Measurements from ENCODE around the gene RPL19. TPM values are rescaled to one million over a fixed set of nuclear protein-coding genes. Genes with fewer than 3 reads are reported as not detected.

Gene RPL19
- total RNA-seq, 1 donor from 2014 or later = 1,451 TPM

DNA sequence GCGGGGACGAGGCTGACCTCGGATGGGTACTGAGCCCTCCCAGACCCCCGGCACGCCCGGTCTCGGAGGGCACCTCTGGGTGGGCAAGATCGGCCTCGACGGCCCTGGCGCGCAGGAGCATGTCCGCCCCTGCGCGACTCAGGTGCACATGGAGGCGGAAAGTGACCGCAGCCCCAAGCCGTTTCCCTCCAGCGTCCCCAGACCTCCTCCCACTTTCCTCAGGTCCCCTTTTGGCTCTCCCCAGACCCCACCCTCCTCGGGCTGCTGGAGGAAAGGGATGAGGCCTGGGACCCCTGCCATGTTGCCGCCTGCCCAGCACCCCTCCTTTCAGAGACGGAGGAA is 10.0 kb downstream of the RPL19 start:
- no peaks in the 10 kb centered on the region for H3K79me2 ChIP-seq (ENCODE audit: insufficient read depth, low read length)
- H3K9me3 Mint-ChIP-seq (ENCODE audit: unreplicated experiment) = no peaks in the 10 kb centered on the region
- TF ChIP-seq, protein P1, sequence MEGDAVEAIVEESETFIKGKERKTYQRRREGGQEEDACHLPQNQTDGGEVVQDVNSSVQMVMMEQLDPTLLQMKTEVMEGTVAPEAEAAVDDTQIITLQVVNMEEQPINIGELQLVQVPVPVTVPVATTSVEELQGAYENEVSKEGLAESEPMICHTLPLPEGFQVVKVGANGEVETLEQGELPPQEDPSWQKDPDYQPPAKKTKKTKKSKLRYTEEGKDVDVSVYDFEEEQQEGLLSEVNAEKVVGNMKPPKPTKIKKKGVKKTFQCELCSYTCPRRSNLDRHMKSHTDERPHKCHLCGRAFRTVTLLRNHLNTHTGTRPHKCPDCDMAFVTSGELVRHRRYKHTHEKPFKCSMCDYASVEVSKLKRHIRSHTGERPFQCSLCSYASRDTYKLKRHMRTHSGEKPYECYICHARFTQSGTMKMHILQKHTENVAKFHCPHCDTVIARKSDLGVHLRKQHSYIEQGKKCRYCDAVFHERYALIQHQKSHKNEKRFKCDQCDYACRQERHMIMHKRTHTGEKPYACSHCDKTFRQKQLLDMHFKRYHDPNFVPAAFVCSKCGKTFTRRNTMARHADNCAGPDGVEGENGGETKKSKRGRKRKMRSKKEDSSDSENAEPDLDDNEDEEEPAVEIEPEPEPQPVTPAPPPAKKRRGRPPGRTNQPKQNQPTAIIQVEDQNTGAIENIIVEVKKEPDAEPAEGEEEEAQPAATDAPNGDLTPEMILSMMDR (IDR thresholded peaks at IDR 0.05; ENCODE audit: insufficient read depth, low read depth, low read length) = no peak
- no peak for TF ChIP-seq EZH2 (IDR thresholded peaks at IDR 0.05; ENCODE audit: insufficient read depth, low read length)
- H3K36me3 Mint-ChIP-seq (ENCODE audit: low read depth, unreplicated experiment) = peaks cover 3% of the 10 kb centered on the region
- no peaks in the 10 kb centered on the region for H3K9me3 ChIP-seq (ENCODE audit: insufficient read depth, low read depth, low read length)
- H3K27ac Mint-ChIP-seq (ENCODE audit: unreplicated experiment) = peak overlapping the region; percentile 58
- H3K27me3 Mint-ChIP-seq (ENCODE audit: low read depth, unreplicated experiment) = peaks cover 11% of the 10 kb centered on the region
- peaks cover 2% of the 10 kb centered on the region for H3K36me3 ChIP-seq (ENCODE audit: insufficient read depth, low read length)
- no peaks in the 10 kb centered on the region for H3K27me3 ChIP-seq (ENCODE audit: insufficient read depth, low read length)
- no peak overlapping the region for H3K27ac ChIP-seq (ENCODE audit: low read depth, low read length)
- H3K9ac ChIP-seq (ENCODE audit: low read length) = peak overlapping the region; percentile 76
- peaks cover 6% of the 10 kb centered on the region for H4K20me1 ChIP-seq (ENCODE audit: insufficient read depth, low read length)
- no peak overlapping the region for H3K4me3 Mint-ChIP-seq (ENCODE audit: unreplicated experiment)
- DNase-seq (ENCODE audit: low read depth) (no peak), FAIRE-seq (no peak)
- peak overlapping the region; percentile 68 for H2AFZ ChIP-seq (ENCODE audit: low read depth, low read length)
- peaks cover 13% of the 10 kb centered on the region for H3K4me1 ChIP-seq (ENCODE audit: insufficient read depth, low read length)
- H3K4me1 Mint-ChIP-seq (ENCODE audit: low read depth, unreplicated experiment) = peaks cover 4% of the 10 kb centered on the region
- H3K4me3 ChIP-seq (ENCODE audit: insufficient read depth, low read depth, low read length) = peak overlapping the region; percentile 32
- H3K4me2 ChIP-seq (ENCODE audit: low read length) = peak overlapping the region; percentile 90

DNA sequence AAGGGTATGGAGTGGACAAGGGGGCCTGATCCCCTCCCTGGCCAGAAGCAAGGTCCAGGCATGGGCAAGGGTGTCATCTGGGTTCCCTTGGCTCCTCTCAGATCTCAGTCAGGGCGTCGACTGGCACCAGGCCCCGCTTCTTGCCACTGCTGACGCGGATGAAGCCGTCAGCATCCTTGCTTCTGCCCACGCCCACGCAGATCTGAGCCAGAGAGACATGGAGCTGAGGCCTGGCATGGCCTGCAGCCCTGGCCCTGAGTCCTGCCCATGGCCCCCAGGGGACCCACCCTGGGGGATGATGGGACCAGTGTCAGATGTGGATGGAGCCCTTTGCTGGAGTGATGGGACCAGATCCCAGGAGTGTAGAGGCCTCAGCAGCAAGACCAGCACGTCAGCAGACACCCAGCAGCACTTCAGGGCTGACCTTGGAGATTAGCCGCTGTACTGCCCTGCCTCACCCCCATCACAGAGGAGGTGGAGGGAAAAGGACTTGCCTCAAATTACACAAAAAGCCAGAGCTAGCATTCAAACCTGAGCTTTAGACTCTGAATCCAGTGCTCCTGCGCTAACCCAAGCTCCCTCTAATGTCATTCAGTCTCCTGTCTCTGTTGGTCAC is 12.2 kb downstream of the RPL19 start:
- no peaks in the 10 kb centered on the region for H3K36me3 ChIP-seq (ENCODE audit: insufficient read depth, low read length)
- Mint-ChIP-seq H3K4me1 (ENCODE audit: low read depth, unreplicated experiment) (peaks cover 2% of the 10 kb centered on the region), H3K27me3 (ENCODE audit: low read depth, unreplicated experiment) (peaks cover 33% of the 10 kb centered on the region), H3K9me3 (ENCODE audit: unreplicated experiment) (no peaks in the 10 kb centered on the region), H3K4me3 (ENCODE audit: unreplicated experiment) (no peak overlapping the region), H3K36me3 (ENCODE audit: low read depth, unreplicated experiment) (no peaks in the 10 kb centered on the region), H3K27ac (ENCODE audit: unreplicated experiment) (no peak overlapping the region)
- FAIRE-seq = no peak
- no peak overlapping the region for H3K9ac ChIP-seq (ENCODE audit: low read length)
- H3K4me2 ChIP-seq (ENCODE audit: low read length) = no peak overlapping the region
- peaks cover 13% of the 10 kb centered on the region for H3K4me1 ChIP-seq (ENCODE audit: insufficient read depth, low read length)
- H2AFZ ChIP-seq (ENCODE audit: low read depth, low read length) = no peak overlapping the region
- no peak for TF ChIP-seq EZH2 (IDR thresholded peaks at IDR 0.05; ENCODE audit: insufficient read depth, low read length)
- TF ChIP-seq, protein P1 (IDR thresholded peaks at IDR 0.05; ENCODE audit: insufficient read depth, low read depth, low read length) = no peak
- no peak for DNase-seq (ENCODE audit: low read depth)
- peaks cover 9% of the 10 kb centered on the region for H3K27me3 ChIP-seq (ENCODE audit: insufficient read depth, low read length)
- H3K4me3 ChIP-seq (ENCODE audit: insufficient read depth, low read depth, low read length) = no peak overlapping the region
- H4K20me1 ChIP-seq (ENCODE audit: insufficient read depth, low read length) = no peaks in the 10 kb centered on the region
- H3K79me2 ChIP-seq (ENCODE audit: insufficient read depth, low read length) = no peaks in the 10 kb centered on the region
- no peaks in the 10 kb centered on the region for H3K9me3 ChIP-seq (ENCODE audit: insufficient read depth, low read depth, low read length)
- no peak overlapping the region for H3K27ac ChIP-seq (ENCODE audit: low read depth, low read length)

- H3K27me3 Mint-ChIP-seq (ENCODE audit: low read depth, unreplicated experiment) = peaks cover 37% of the 10 kb centered on the region
- H3K4me2 ChIP-seq (ENCODE audit: low read length) = no peak overlapping the region
- H2AFZ ChIP-seq (ENCODE audit: low read depth, low read length) = no peak overlapping the region
- no peaks in the 10 kb centered on the region for H3K79me2 ChIP-seq (ENCODE audit: insufficient read depth, low read length)
- no peaks in the 10 kb centered on the region for H3K36me3 ChIP-seq (ENCODE audit: insufficient read depth, low read length)
- H3K9me3 ChIP-seq (ENCODE audit: insufficient read depth, low read depth, low read length) = no peaks in the 10 kb centered on the region
- H3K27me3 ChIP-seq (ENCODE audit: insufficient read depth, low read length) = peaks cover 9% of the 10 kb centered on the region
- H3K9ac ChIP-seq (ENCODE audit: low read length) = no peak overlapping the region
- FAIRE-seq (no peak), DNase-seq (ENCODE audit: low read depth) (no peak)
- TF ChIP-seq EZH2 (IDR thresholded peaks at IDR 0.05; ENCODE audit: insufficient read depth, low read length) = no peak
- TF ChIP-seq, protein P1 (IDR thresholded peaks at IDR 0.05; ENCODE audit: insufficient read depth, low read depth, low read length) = no peak
- peaks cover 2% of the 10 kb centered on the region for H3K4me1 Mint-ChIP-seq (ENCODE audit: low read depth, unreplicated experiment)
- H3K27ac Mint-ChIP-seq (ENCODE audit: unreplicated experiment) = no peak overlapping the region
- no peaks in the 10 kb centered on the region for H3K36me3 Mint-ChIP-seq (ENCODE audit: low read depth, unreplicated experiment)
- no peaks in the 10 kb centered on the region for H3K9me3 Mint-ChIP-seq (ENCODE audit: unreplicated experiment)
- H3K27ac ChIP-seq (ENCODE audit: low read depth, low read length) = no peak overlapping the region
- H3K4me3 ChIP-seq (ENCODE audit: insufficient read depth, low read depth, low read length) = no peak overlapping the region
- H3K4me3 Mint-ChIP-seq (ENCODE audit: unreplicated experiment) = no peak overlapping the region
- peaks cover 13% of the 10 kb centered on the region for H3K4me1 ChIP-seq (ENCODE audit: insufficient read depth, low read length)
- no peaks in the 10 kb centered on the region for H4K20me1 ChIP-seq (ENCODE audit: insufficient read depth, low read length)
Observed at GRCh38 chr17:39212841-39213480, 12.9 kb downstream of the RPL19 start.
